ENCODE data around the gene SAXO2.
"Not testable (repeated sequence)": the region's sequence is repeated elsewhere in the genome, so short reads cannot be mapped to it uniquely, and the experiment has no call there.

The SAXO2 gene

DNA sequence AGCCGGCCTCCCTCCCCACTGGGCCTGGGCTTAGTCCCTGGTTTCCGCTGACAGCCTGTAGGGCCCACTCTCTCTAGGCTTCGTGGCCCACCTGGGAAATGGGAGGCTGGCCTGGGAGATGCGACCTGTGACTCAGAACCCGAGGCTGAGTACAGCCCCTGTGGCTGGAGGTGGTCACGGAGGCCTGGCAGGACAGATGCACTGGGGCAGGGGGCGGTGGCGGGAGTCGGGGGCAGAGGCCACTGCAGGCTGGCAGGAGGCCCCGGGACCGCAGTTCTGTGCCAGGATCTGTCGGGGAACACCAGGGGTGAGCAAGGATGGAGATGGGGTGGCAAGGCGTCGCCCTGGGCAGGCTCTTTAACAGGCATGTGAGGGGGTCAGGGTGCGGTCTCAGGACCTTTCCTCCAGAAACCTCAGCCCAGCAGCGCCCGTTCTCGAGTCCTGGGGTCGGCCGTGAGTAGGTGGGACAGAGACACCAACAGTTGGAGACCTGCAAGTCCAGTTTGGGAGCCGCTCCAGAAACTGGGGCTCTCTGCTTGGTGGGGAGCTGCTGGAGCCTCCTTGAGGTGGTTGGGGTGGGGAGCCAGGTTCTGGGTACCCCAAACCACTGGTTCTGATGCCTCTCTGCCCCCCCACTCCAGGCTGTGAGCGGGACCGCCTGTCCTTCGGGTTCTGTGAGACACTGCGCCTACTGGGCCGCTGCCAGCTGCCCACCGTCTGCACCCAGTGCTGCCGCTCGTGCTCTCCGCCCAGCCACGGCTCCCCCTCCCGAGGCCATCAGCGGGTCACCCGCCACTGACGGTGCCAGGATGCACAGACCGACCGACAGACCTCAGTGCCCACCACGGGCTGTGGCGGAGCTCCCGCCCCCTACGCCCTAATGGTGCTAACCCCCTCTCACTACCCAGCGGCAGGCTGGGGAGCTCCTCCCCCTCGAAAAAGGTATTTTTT is 71.3 kb downstream of the SAXO2 start:
- not testable (repeated sequence) for H3K23ac ChIP-seq (ENCODE audit: low read depth, low read length, poor library complexity); H3K14ac ChIP-seq (ENCODE audit: low read length); H3K4me3 ChIP-seq (ENCODE audit: low read length in 2 of 2); H3K4ac ChIP-seq (ENCODE audit: low read length); H2BK5ac ChIP-seq (ENCODE audit: low read length); H4K91ac ChIP-seq (ENCODE audit: low read depth, low read length, poor library complexity); H4K8ac ChIP-seq (ENCODE audit: low read depth, low read length); H3K9me3 ChIP-seq (replicated peaks in 1 of 2; ENCODE audit: control insufficient read depth in 2 of 2, insufficient read depth in 1 of 2, low read depth in 1 of 2, low read length in 2 of 2); H3K27me3 ChIP-seq (ENCODE audit: control insufficient read depth in 3 of 3, insufficient read depth in 3 of 3, low read depth in 1 of 3, low read length in 3 of 3); H3K4me2 ChIP-seq (ENCODE audit: insufficient read depth, low read length, poor library complexity, severe bottlenecking); H2BK15ac ChIP-seq (ENCODE audit: low read length); DNase-seq (ENCODE audit: low spot score); H2BK12ac ChIP-seq (ENCODE audit: low read length); H3K27ac ChIP-seq (replicated peaks; ENCODE audit: low read length); H3K9ac ChIP-seq (ENCODE audit: low read depth, low read length, poor library complexity); H2AK5ac ChIP-seq (ENCODE audit: low read depth, low read length); H3K4me1 ChIP-seq (ENCODE audit: control insufficient read depth in 2 of 2, insufficient read depth in 1 of 2, low read depth in 1 of 2, low read length in 2 of 2); H2AFZ ChIP-seq (ENCODE audit: low read length); H3K79me1 ChIP-seq (ENCODE audit: low read depth, low read length); H2BK120ac ChIP-seq (ENCODE audit: low read depth, low read length); H3K18ac ChIP-seq (ENCODE audit: low read length); H3K36me3 ChIP-seq (replicated peaks in 1 of 2; ENCODE audit: control insufficient read depth in 2 of 2, insufficient read depth in 2 of 2, low read length in 2 of 2)
- no CpG with 5 or more reads among the region's 43 CpGs for WGBS, 2 donors (ENCODE audit: extremely low coverage in 2 of 2, insufficient read length in 2 of 2, insufficient replicate concordance in 1 of 2)

Measured in neuronal stem cell (in vitro differentiated cells).